ENCODE measurements around the gene RPUSD3. TPM values are rescaled to one million over a fixed set of nuclear protein-coding genes. Genes with fewer than 3 reads are reported as not detected.

Gene RPUSD3
- total and polyA plus RNA-seq, 9 of the 15 experiments (the other 6 are each of a cell fraction or from before 2014, with no cell fraction given) = 13.8 to 99.0 (median 59.3) TPM

DNA sequence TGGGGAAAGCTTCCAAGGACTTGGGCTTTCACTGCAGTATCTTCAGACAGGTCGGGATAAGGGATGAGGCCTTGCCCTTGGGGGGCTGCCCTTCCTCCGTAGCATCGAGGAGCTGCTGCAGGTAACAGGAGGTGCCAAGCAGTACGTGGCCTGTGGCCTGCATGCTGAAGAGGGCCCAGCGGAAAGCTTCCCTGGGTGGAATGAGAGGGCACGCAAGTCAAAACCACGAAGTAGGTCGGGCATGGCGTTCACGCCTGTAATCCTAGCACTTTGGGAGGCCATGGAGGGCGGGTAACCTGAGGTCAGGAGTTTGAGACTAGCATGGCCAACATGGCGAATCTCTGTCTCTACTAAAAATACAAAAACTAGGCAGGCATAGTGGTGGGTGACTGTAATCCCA lies 23.3 kb upstream of the RPUSD3 start:
- Histone ChIP-seq H3K9ac (ENCODE audit: insufficient read depth in 1 of 2, low read depth in 2 of 2, low read length in 2 of 2) (no peak overlapping the region; a peak in 1 of 4 replicates), H2AFZ (ENCODE audit: low read depth, low read length) (no peak overlapping the region), H3K9me3 (replicated peaks; ENCODE audit: control insufficient read depth, insufficient read depth, low read depth, low read length) (no peaks in the 10 kb centered on the region), H3K27ac (ENCODE audit: extremely low read depth, low read depth, low read length) (no peak overlapping the region), H3K36me3 (ENCODE audit: control insufficient read depth, insufficient read depth, low read length) (no peaks in the 10 kb centered on the region), H3K9me1 (ENCODE audit: control insufficient read depth, insufficient read depth, low read length) (no peaks in the 10 kb centered on the region), H3K27me3 (ENCODE audit: control insufficient read depth in 2 of 2, insufficient read depth in 2 of 2, low read length in 2 of 2) (no peaks in the 10 kb centered on the region), H3K4me3 (no peak overlapping the region), H3K4me1 (replicated peaks in 1 of 2; ENCODE audit: control insufficient read depth in 2 of 2, insufficient read depth in 2 of 2, low read length in 2 of 2) (peaks cover 6 to 20% of the 10 kb centered on the region in 2 experiments; a peak in 4 of 5 replicates), H4K20me1 (replicated peaks; ENCODE audit: control insufficient read depth, insufficient read depth, low read length) (no peaks in the 10 kb centered on the region), H3K79me2 (ENCODE audit: control insufficient read depth, insufficient read depth, low read length) (no peaks in the 10 kb centered on the region), H3K4me2 (ENCODE audit: insufficient read depth, low read length) (no peak overlapping the region)
- FAIRE-seq (no peak), ATAC-seq (no peak), DNase-seq (ENCODE audit: extremely low read depth in 1 of 4, low spot score in 3 of 4) (no peak)
- no TSS peak for BruUV-seq (replicated peaks)
- in situ Hi-C loops (cut with MboI) (no loop called here), intact Hi-C loops (cut with micrococcal nuclease) (no loop called here)
- CTCF ChIA-PET (ENCODE audit: low intra/inter-chr PET ratio) = no interaction called here
- POLR2A ChIA-PET = interaction anchor here (0.5 to 0.9 kb wide), 3 partner anchors 9 to 88 kb away, joined by 3 to 4 read pairs (median 3); no protein-coding TSS in a partner anchor
- TF ChIP-seq HDAC8 (tag; IDR thresholded peaks at IDR 0.05) (no peak), SETDB1 (IDR thresholded peaks at IDR 0.05; ENCODE audit: low read length) (no peak), GTF2E2 (tag; IDR thresholded peaks at IDR 0.05) (no peak), ZNF12 (CRISPR knock-in tag; IDR thresholded peaks at IDR 0.05) (no peak), MAFF (IDR thresholded peaks at IDR 0.05; ENCODE audit: low read length) (no peak), DMBX1 (CRISPR knock-in tag; IDR thresholded peaks at IDR 0.05; ENCODE audit: borderline replicate concordance) (no peak), HDAC1 (IDR thresholded peaks at IDR 0.05) (no peak), ETV1 (tag; conservative IDR thresholded peaks at IDR 0.05; ENCODE audit: low read depth) (no peak), TAF1 (IDR thresholded peaks at IDR 0.05; ENCODE audit: control insufficient read depth, extremely low read depth, insufficient read depth, low read length, severe bottlenecking) (no peak), ZNF586 (CRISPR knock-in tag; conservative IDR thresholded peaks at IDR 0.05) (no peak)
- TF ChIP-seq, protein P1, sequence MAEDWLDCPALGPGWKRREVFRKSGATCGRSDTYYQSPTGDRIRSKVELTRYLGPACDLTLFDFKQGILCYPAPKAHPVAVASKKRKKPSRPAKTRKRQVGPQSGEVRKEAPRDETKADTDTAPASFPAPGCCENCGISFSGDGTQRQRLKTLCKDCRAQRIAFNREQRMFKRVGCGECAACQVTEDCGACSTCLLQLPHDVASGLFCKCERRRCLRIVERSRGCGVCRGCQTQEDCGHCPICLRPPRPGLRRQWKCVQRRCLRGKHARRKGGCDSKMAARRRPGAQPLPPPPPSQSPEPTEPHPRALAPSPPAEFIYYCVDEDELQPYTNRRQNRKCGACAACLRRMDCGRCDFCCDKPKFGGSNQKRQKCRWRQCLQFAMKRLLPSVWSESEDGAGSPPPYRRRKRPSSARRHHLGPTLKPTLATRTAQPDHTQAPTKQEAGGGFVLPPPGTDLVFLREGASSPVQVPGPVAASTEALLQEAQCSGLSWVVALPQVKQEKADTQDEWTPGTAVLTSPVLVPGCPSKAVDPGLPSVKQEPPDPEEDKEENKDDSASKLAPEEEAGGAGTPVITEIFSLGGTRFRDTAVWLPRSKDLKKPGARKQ (CRISPR knock-in tag; IDR thresholded peaks at IDR 0.05) = no peak
- TF ChIP-seq, protein P2, sequence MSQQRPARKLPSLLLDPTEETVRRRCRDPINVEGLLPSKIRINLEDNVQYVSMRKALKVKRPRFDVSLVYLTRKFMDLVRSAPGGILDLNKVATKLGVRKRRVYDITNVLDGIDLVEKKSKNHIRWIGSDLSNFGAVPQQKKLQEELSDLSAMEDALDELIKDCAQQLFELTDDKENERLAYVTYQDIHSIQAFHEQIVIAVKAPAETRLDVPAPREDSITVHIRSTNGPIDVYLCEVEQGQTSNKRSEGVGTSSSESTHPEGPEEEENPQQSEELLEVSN (IDR thresholded peaks at IDR 0.05; ENCODE audit: borderline replicate concordance in 1 of 2, extremely low read depth in 1 of 2, insufficient read depth in 1 of 2, insufficient read length in 1 of 2, low read depth in 1 of 2, low read length in 1 of 2, poor library complexity in 1 of 2, severe bottlenecking in 1 of 2) = no peak
- TF ChIP-seq, protein P3, sequence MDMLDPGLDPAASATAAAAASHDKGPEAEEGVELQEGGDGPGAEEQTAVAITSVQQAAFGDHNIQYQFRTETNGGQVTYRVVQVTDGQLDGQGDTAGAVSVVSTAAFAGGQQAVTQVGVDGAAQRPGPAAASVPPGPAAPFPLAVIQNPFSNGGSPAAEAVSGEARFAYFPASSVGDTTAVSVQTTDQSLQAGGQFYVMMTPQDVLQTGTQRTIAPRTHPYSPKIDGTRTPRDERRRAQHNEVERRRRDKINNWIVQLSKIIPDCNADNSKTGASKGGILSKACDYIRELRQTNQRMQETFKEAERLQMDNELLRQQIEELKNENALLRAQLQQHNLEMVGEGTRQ (CRISPR knock-in tag; IDR thresholded peaks at IDR 0.05) = no peak
- 46% methylated on average over 12 of the region's 12 CpGs for WGBS (ENCODE audit: insufficient coverage, low coverage, missing lambda C conversion rate)

Measured in K562 (cell line).